Astrocyte of the cerebellum (primary cell): ENCODE measurements around the gene UBE4A.

Experiments used
- DNase-seq: peaks from one replicate; pipeline ENCODE4 v3.0.0-alpha.2; 2011; ENCODE audit warnings: low read depth
- H3K4me3 ChIP-seq: 2 replicates; pipeline ENCODE4 v1.5.1; 2011; ENCODE audit warnings: mild to moderate bottlenecking, low read depth, low read length, moderate library complexity
- in situ Hi-C: cut with HindIII; loops from 2 replicates; pipeline ENCODE4 v1.10.0; 2017; ENCODE audit warnings: low sequenced_read_pairs
- TF ChIP-seq, protein P1 (sequence below): IDR thresholded peaks from 2 replicates; pipeline ENCODE4 v1.5.1; 2012; ENCODE audit warnings: low read length, low read depth, moderate library complexity, mild to moderate bottlenecking; ENCODE audit errors: missing control alignments

Gene UBE4A

DNA sequence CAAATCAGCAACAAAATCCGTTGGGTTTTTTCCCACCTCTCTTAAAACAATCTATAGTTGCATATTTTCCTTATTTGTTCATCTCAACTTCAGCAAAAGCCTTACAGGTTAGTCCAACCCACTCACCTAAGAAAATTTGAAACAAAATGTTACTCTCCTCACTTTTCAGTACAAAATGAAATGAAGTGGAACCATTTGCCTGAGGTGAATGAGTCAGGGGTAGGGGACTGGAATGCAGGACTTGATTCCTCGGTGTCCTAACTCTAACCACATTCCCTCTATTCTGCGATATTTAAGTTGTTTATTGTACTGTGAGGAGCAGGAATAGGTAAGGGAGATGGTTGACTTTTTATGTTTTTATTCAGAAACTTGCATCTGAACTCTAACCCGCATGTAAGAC, 58.4 kb downstream of the UBE4A start:
- in situ Hi-C loops = no loop called here
- H3K4me3 ChIP-seq = no peak overlapping the region
- DNase-seq = no peak
- TF ChIP-seq, protein P1, sequence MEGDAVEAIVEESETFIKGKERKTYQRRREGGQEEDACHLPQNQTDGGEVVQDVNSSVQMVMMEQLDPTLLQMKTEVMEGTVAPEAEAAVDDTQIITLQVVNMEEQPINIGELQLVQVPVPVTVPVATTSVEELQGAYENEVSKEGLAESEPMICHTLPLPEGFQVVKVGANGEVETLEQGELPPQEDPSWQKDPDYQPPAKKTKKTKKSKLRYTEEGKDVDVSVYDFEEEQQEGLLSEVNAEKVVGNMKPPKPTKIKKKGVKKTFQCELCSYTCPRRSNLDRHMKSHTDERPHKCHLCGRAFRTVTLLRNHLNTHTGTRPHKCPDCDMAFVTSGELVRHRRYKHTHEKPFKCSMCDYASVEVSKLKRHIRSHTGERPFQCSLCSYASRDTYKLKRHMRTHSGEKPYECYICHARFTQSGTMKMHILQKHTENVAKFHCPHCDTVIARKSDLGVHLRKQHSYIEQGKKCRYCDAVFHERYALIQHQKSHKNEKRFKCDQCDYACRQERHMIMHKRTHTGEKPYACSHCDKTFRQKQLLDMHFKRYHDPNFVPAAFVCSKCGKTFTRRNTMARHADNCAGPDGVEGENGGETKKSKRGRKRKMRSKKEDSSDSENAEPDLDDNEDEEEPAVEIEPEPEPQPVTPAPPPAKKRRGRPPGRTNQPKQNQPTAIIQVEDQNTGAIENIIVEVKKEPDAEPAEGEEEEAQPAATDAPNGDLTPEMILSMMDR = no peak

DNA sequence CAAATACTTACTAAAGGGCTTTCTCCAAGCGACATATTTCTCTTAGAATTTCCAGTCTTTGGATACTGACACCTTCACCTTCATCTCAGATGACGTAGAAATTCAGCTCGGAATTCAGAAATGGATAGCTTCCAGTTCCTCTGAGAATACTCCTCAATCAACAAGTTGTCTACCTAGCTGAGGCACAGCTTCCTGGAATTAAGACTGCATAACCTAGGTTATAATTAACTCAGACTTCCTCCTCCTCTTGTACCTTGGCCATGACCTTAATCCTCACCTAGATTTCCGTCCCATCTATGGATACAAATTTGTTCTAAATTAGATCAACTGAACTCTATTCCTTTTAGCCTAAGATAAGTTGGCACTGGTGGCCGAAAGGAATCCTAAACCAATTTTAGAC, 59.4 kb downstream of the UBE4A start:
- in situ Hi-C loops = no loop called here
- TF ChIP-seq, protein P1 = no peak
- no peak for DNase-seq
- H3K4me3 ChIP-seq = no peak overlapping the region

GRCh38 chr11:118427707-118428106, 68.3 kb downstream of the UBE4A start:
- no peak for DNase-seq
- no peak overlapping the region for H3K4me3 ChIP-seq
- TF ChIP-seq, protein P1 = no peak
- in situ Hi-C loops = no loop called here

DNA sequence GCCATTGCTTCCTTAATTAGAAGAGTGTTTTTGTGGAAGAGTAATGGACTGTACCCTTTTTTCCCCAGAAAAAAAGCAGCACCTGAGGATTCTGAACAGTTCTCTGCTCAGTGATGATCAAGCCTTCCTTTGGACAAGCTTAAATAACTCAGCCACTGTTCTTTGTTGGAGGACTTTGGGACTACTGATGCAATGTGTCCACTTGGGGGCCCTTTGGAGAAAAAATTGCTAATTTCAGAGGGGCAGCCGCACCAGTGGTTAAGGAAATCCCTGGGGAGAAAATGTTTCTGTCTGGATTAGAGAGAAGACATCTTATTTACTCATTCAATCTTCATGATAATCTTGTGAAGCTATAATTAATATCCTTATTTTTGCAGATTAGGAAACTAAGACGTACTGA, 71.6 kb downstream of the UBE4A start:
- in situ Hi-C loops = no loop called here
- TF ChIP-seq, protein P1 = peak; percentile 23
- DNase-seq = no peak
- H3K4me3 ChIP-seq = no peak overlapping the region

DNA sequence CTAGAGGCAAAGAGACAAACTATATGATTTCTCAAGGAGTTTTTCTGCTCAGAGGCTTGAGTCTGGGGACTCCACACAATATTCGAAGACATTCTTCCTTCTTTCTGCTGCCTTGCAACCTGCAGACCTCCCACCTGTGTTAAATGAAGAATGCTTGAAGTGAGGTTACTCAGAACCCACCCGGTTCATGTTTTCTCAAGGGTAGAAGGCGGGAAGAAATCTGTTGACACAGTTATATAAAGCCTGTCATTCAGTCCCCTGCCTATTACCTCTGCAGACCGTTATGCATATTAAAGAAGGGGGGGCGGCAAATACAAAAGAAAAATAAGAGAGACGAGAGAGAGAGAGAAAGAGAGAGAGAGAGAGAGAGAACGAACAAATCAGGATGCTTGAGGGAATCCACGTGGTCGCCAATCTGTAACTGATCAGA, 74.7 kb downstream of the UBE4A start:
- peak overlapping the region; percentile 93 for H3K4me3 ChIP-seq
- no peak for DNase-seq
- in situ Hi-C loops = no loop called here
- TF ChIP-seq, protein P1 = no peak

DNA sequence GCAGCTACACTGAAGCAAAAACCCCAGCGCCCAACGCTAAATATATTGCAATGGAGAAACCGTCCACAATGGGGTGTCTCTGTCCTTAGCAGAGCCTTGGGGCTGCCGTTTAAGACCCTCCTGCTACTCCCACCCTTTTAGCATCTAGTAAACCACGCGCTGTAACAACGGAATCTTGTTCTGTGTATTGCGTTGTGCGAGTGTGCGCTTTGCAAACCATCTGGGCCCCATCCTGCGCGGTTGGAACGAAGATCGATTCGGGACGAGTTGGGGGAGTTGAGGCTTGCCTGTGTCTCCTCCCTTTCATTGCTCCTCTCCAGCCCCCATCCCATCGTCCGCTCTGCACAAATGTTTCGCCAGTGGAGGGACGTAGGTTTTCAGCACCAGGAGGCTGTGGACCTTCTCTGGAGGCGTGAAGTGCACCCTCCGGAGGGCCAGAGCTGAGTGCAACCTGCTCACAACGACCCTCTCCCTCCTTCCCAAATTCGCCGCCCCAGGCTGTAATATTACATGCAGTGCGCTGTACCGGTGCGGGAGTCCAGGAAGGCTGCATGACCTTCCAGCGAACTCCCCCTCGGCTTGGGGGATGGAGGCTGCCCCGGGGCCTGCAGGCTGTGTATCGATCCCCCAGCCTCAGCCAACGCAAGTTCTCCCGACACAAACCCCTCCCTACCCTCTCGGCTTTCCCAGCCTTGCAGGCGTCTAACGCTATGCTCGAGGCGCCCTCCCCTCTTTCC, 75.3 kb downstream of the UBE4A start:
- no peak for DNase-seq
- in situ Hi-C loops = no loop called here
- peak overlapping the region; percentile 93 for H3K4me3 ChIP-seq
- TF ChIP-seq, protein P1 = no peak
